Keratinocyte (primary cell): ENCODE results near the gene SUN2.

Source experiments
- CTCF ChIP-seq, 3 experiments: IDR thresholded peaks in 1 of 3; conservative IDR thresholded peaks in 1 of 3; optimal IDR thresholded peaks in 1 of 3; 2 replicates in 2 of 3; 3 replicates in 1 of 3; pipeline versions ENCODE3 to v1.5.1; 2011; ENCODE audit warnings: low read length in 3 of 3, mild to moderate bottlenecking in 3 of 3, moderate library complexity in 2 of 3, control low read depth in 1 of 3, inconsistent platforms in 1 of 3; ENCODE audit not compliant: insufficient read depth in 2 of 3; ENCODE audit errors: extremely low read depth in 1 of 3
- EZH2 ChIP-seq: IDR thresholded peaks from one replicate; pipeline ENCODE4 v1.6.1; 2012; ENCODE audit warnings: inconsistent platforms, mild to moderate bottlenecking, low read length, moderate library complexity

DNA sequence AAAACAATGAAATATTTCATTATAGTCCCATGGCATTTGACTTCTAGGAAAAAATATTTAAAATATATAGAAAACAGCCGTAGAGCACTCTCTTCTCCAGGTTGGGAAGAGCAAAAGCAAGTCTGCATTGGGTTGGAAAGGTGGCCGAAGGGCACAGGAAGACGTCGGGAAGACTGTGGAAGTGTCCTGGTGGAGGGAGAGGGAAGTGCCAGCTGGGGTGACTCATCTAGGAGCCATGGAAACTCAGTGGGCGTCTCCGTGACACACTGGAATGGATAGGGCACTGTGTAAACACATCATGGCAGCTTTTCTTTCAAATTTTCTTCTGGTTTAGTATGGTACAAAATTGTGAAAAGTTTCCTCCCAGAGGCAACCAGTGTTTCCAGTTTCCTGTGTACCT, 37.4 kb downstream of the SUN2 start:
- TF ChIP-seq CTCF (optimal IDR thresholded peaks at IDR 0.05 in 1 of 3, IDR thresholded peaks at IDR 0.05 in 1 of 3, conservative IDR thresholded peaks at IDR 0.05 in 1 of 3; ENCODE audit: extremely low read depth in 1 of 3, insufficient read depth in 2 of 3, low read length in 3 of 3) (peak; percentile 44 to 87 (median 82)), EZH2 (no peak)
